Measurements from ENCODE around the gene SYNPO2.
"Not testable (repeated sequence)": the region's sequence is repeated elsewhere in the genome, so short reads cannot be mapped to it uniquely, and the experiment has no call there.

The SYNPO2 gene

GRCh38 chr4:118888666-118889311 is at the start of gene SYNPO2:
Gene SYNPO2 (plus strand): TSS chr4:118888854. CDS start chr4:118889037, 183 bp downstream.
- ATAC-seq = peak; percentile 65 to 69

GRCh38 chr4:118839221-118839927 is 49.3 kb upstream of the SYNPO2 start:
- ATAC-seq = no peak

GRCh38 chr4:118842055-118842454 is 46.6 kb upstream of the SYNPO2 start:
- peak; percentile 21 to 55 for ATAC-seq

GRCh38 chr4:118843237-118843636 is 45.4 kb upstream of the SYNPO2 start:
- ATAC-seq = no peak

- ATAC-seq = no peak
Measured at GRCh38 chr4:118845552-118846050, 43.1 kb upstream of the SYNPO2 start.

- no peak for ATAC-seq
Measured at GRCh38 chr4:118846979-118847378, 41.7 kb upstream of the SYNPO2 start.

GRCh38 chr4:118848242-118848641 is 40.4 kb upstream of the SYNPO2 start:
- ATAC-seq = no peak

- no peak for ATAC-seq
Measured at GRCh38 chr4:118848901-118849300, 39.8 kb upstream of the SYNPO2 start.

GRCh38 chr4:118849867-118850487 is 38.7 kb upstream of the SYNPO2 start:
- no peak for ATAC-seq

- ATAC-seq = peak; percentile 86
Measured at GRCh38 chr4:118850488-118851173, 38.0 kb upstream of the SYNPO2 start.

GRCh38 chr4:118857760-118858159 is 30.9 kb upstream of the SYNPO2 start:
- no peak for ATAC-seq

- no peak for ATAC-seq
Measured at GRCh38 chr4:118858779-118859178, 29.9 kb upstream of the SYNPO2 start.

- no peak for ATAC-seq
Measured at GRCh38 chr4:118865091-118865708, 23.5 kb upstream of the SYNPO2 start.

- no peak for ATAC-seq
Measured at GRCh38 chr4:118866442-118866841, 22.2 kb upstream of the SYNPO2 start.

GRCh38 chr4:118867311-118868067 is 21.2 kb upstream of the SYNPO2 start:
- ATAC-seq = no peak

- ATAC-seq = no peak
Measured at GRCh38 chr4:118869808-118870342, 18.8 kb upstream of the SYNPO2 start.

GRCh38 chr4:118872181-118872580 is 16.5 kb upstream of the SYNPO2 start:
- ATAC-seq = no peak

- ATAC-seq = no peak
Measured at GRCh38 chr4:118877797-118878196, 10.9 kb upstream of the SYNPO2 start.

- ATAC-seq = not testable (repeated sequence)
Measured at GRCh38 chr4:118878507-118878906, 10.1 kb upstream of the SYNPO2 start.

GRCh38 chr4:118879409-118879808 is 9.2 kb upstream of the SYNPO2 start:
- no peak for ATAC-seq

GRCh38 chr4:118881512-118882146 is 7.0 kb upstream of the SYNPO2 start:
- ATAC-seq = no peak
